Measurements from ENCODE around the gene GPX3. TPM values are rescaled to one million over a fixed set of nuclear protein-coding genes. Genes with fewer than 3 reads are reported as not detected.

Gene GPX3
- total and polyA plus RNA-seq, 2 donors (not counting 3 experiments of a cell fraction or from before 2014, with no cell fraction given), result 5.1 to 17.1 TPM

DNA sequence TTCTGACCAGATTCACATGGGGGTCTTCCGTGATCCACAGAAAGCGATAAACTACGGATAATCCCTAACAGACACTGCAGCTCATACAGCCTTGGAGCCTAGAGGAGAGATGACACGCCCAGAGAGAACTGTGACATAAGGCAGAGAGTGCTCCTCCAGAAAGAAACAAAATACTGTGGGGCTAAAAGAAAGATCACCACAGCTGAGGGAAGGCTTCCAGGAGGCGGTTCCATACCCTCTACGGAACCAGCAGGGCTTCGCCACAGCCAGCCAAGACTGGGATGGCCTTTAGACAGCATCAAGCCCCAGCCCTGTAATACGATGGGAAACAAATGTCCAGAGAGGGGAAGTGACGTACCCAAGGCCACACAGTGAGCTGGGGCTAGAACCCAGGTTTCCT is 19.3 kb downstream of the GPX3 start:
- H3K9me3 ChIP-seq (replicated peaks; ENCODE audit: control insufficient read depth, insufficient read depth, low read length), result no peaks in the 10 kb centered on the region
- no peak overlapping the region for H3K4me2 ChIP-seq (ENCODE audit: insufficient read depth, low read length)
- TF ChIP-seq MYC (IDR thresholded peaks at IDR 0.05; ENCODE audit: low read depth, low read length), result no peak
- no peak overlapping the region for H2AFZ ChIP-seq (ENCODE audit: low read depth, low read length)
- H3K27me3 ChIP-seq (ENCODE audit: control insufficient read depth in 2 of 2, insufficient read depth in 2 of 2, low read length in 2 of 2), result no peaks in the 10 kb centered on the region
- no peak overlapping the region for H3K4me3 ChIP-seq (replicated peaks in 1 of 3; ENCODE audit: insufficient read depth in 1 of 3, low read depth in 1 of 3, low read length in 3 of 3)
- no TSS peak for BruUV-seq (replicated peaks)
- H3K4me1 ChIP-seq (ENCODE audit: control insufficient read depth, extremely low read depth, insufficient read depth, low read length), result peaks cover 21% of the 10 kb centered on the region
- dilution Hi-C loops (cut with MboI; ENCODE audit: extremely low pct_ligation_motif_present, low sequenced_read_pairs) (loop anchor here (10.0 kb wide), 1 partner anchor 45 kb away; the partner anchor contains the start of gene TNIP1), intact Hi-C loops (cut with micrococcal nuclease) (no loop called here)
- ChIA-PET POLR2A (no interaction called here), CTCF (interaction anchor here (0.9 to 3.7 kb wide), 8 partner anchors 9 to 199 kb away, joined by 3 to 37 read pairs (median 16); no protein-coding TSS in a partner anchor)
- H3K9me1 ChIP-seq (replicated peaks; ENCODE audit: control insufficient read depth, extremely low read depth, insufficient read depth, low read length), result no peaks in the 10 kb centered on the region
- no peaks in the 10 kb centered on the region for H4K20me1 ChIP-seq (replicated peaks; ENCODE audit: control insufficient read depth, extremely low read depth, insufficient read depth, low read length)
- H3K79me2 ChIP-seq (ENCODE audit: control insufficient read depth, insufficient read depth, low read length), result no peaks in the 10 kb centered on the region
- H3K36me3 ChIP-seq (ENCODE audit: control insufficient read depth in 2 of 2, extremely low read depth in 1 of 2, insufficient read depth in 2 of 2, low read length in 2 of 2), result peaks cover 14 to 33% of the 10 kb centered on the region in 2 experiments
- FAIRE-seq, result no peak
- no peak overlapping the region for H3K9ac ChIP-seq (replicated peaks; ENCODE audit: extremely low read depth, insufficient read depth, low read length)
- no peak overlapping the region for H3K27ac ChIP-seq (ENCODE audit: insufficient read depth, low read depth, low read length)
- no peak for DNase-seq (ENCODE audit: low read depth, low spot score)

GRCh38 chr5:151040211-151040747 is 19.9 kb downstream of the GPX3 start:
- DNase-seq (ENCODE audit: low read depth, low spot score), result no peak
- no peak overlapping the region for H3K4me3 ChIP-seq (replicated peaks in 1 of 3; ENCODE audit: insufficient read depth in 1 of 3, low read depth in 1 of 3, low read length in 3 of 3)
- no peaks in the 10 kb centered on the region for H3K9me3 ChIP-seq (replicated peaks; ENCODE audit: control insufficient read depth, insufficient read depth, low read length)
- BruUV-seq (replicated peaks), result no TSS peak
- no peaks in the 10 kb centered on the region for H3K9me1 ChIP-seq (replicated peaks; ENCODE audit: control insufficient read depth, extremely low read depth, insufficient read depth, low read length)
- intact Hi-C loops (cut with micrococcal nuclease) (no loop called here), dilution Hi-C loops (cut with MboI; ENCODE audit: extremely low pct_ligation_motif_present, low sequenced_read_pairs) (no loop called here)
- peaks cover 21% of the 10 kb centered on the region for H3K4me1 ChIP-seq (ENCODE audit: control insufficient read depth, extremely low read depth, insufficient read depth, low read length)
- H3K79me2 ChIP-seq (ENCODE audit: control insufficient read depth, insufficient read depth, low read length), result no peaks in the 10 kb centered on the region
- no peak overlapping the region for H3K9ac ChIP-seq (replicated peaks; ENCODE audit: extremely low read depth, insufficient read depth, low read length)
- no peaks in the 10 kb centered on the region for H4K20me1 ChIP-seq (replicated peaks; ENCODE audit: control insufficient read depth, extremely low read depth, insufficient read depth, low read length)
- H3K27me3 ChIP-seq (ENCODE audit: control insufficient read depth in 2 of 2, insufficient read depth in 2 of 2, low read length in 2 of 2), result no peaks in the 10 kb centered on the region
- POLR2A ChIA-PET, result no interaction called here
- H3K36me3 ChIP-seq (ENCODE audit: control insufficient read depth in 2 of 2, extremely low read depth in 1 of 2, insufficient read depth in 2 of 2, low read length in 2 of 2), result peaks cover 11 to 29% of the 10 kb centered on the region in 2 experiments
- no peak overlapping the region for H2AFZ ChIP-seq (ENCODE audit: low read depth, low read length)
- TF ChIP-seq FOS (IDR thresholded peaks at IDR 0.05; ENCODE audit: borderline replicate concordance, insufficient read depth, low read length) (no peak), JUN (IDR thresholded peaks at IDR 0.05; ENCODE audit: borderline replicate concordance, insufficient read depth, insufficient read length, low read depth) (no peak), EZH2 (IDR thresholded peaks at IDR 0.05; ENCODE audit: borderline replicate concordance, low read depth, low read length, severe bottlenecking) (no peak), POLR2A (IDR thresholded peaks at IDR 0.05; ENCODE audit: low read depth, low read length) (no peak), MYC (IDR thresholded peaks at IDR 0.05; ENCODE audit: low read depth, low read length) (no peak), POLR2AphosphoS5 (IDR thresholded peaks at IDR 0.05; ENCODE audit: insufficient read depth, low read depth, low read length) (no peak)
- TF ChIP-seq, protein P1, sequence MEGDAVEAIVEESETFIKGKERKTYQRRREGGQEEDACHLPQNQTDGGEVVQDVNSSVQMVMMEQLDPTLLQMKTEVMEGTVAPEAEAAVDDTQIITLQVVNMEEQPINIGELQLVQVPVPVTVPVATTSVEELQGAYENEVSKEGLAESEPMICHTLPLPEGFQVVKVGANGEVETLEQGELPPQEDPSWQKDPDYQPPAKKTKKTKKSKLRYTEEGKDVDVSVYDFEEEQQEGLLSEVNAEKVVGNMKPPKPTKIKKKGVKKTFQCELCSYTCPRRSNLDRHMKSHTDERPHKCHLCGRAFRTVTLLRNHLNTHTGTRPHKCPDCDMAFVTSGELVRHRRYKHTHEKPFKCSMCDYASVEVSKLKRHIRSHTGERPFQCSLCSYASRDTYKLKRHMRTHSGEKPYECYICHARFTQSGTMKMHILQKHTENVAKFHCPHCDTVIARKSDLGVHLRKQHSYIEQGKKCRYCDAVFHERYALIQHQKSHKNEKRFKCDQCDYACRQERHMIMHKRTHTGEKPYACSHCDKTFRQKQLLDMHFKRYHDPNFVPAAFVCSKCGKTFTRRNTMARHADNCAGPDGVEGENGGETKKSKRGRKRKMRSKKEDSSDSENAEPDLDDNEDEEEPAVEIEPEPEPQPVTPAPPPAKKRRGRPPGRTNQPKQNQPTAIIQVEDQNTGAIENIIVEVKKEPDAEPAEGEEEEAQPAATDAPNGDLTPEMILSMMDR (IDR thresholded peaks at IDR 0.05; ENCODE audit: extremely low read depth in 1 of 2, insufficient read depth in 1 of 2, low read depth in 1 of 2, low read length in 2 of 2), result no peak
- TF ChIP-seq, protein P2, sequence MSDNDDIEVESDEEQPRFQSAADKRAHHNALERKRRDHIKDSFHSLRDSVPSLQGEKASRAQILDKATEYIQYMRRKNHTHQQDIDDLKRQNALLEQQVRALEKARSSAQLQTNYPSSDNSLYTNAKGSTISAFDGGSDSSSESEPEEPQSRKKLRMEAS (IDR thresholded peaks at IDR 0.05; ENCODE audit: insufficient read depth, insufficient read length), result no peak
- H3K27ac ChIP-seq (ENCODE audit: insufficient read depth, low read depth, low read length), result no peak overlapping the region
- FAIRE-seq, result no peak
- CTCF ChIA-PET, result interaction anchor here (1.2 to 3.7 kb wide), 6 partner anchors 8 to 199 kb away, joined by 3 to 37 read pairs (median 10); no protein-coding TSS in a partner anchor
- H3K4me2 ChIP-seq (ENCODE audit: insufficient read depth, low read length), result no peak overlapping the region

Measured in endothelial cell of umbilical vein (primary cell).